Erythroblast (primary cell): ENCODE data around the gene ETV1.

Experiments used
- GATA1 ChIP-seq: IDR thresholded peaks from 2 replicates; pipeline ENCODE4 v1.6.1; 2011; ENCODE audit warnings: low read depth, mild to moderate bottlenecking, control low read depth, low read length, moderate library complexity
- POLR2A ChIP-seq: IDR thresholded peaks from 2 replicates; pipeline ENCODE4 v1.6.1; 2011; ENCODE audit warnings: mild to moderate bottlenecking, low read length

- no peak for TF ChIP-seq POLR2A
- no peak for TF ChIP-seq GATA1
Measured at GRCh38 chr7:13856012-13856411, 133.5 kb downstream of the ETV1 start.
